ENCODE results near the gene CDK14. TPM values are rescaled to one million over a fixed set of nuclear protein-coding genes. Genes with fewer than 3 reads are reported as not detected.
A peak's percentile ranks its signal among the peaks of the same experiment; 100 is the strongest.

The CDK14 gene
- total RNA-seq, 4 donors from 2014 or later = 3.5 to 5.1 (median 3.9) TPM

DNA sequence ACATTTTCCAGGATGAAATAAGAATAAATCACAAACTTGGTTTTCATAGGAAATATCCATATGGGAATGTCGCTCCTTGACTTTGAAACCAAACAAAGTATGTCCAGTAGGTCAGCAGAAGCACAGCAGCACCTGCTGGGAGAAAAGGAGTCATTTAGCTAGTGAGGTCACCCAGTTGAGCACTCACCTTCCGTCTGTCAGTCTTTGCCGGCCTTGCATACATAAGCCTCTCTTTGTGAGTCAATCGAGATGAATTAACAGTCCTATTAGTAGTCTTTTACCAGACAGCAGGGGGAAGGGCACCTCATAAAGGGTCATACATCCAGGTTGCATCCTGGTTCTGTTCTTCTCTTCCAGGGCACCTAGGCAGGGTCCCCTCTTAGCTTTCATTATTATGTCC is 435.6 kb downstream of the CDK14 start:
- Histone ChIP-seq H3K4me1 (no peaks in the 10 kb centered on the region), H3K4me3 (no peak overlapping the region), H3K27ac (no peak overlapping the region), H3K9me3 (no peaks in the 10 kb centered on the region), H3K36me3 (no peaks in the 10 kb centered on the region), H3K27me3 (no peaks in the 10 kb centered on the region)
- no peak for TF ChIP-seq POLR2AphosphoS5 (IDR thresholded peaks at IDR 0.05)
- TF ChIP-seq EP300 (IDR thresholded peaks at IDR 0.05) = no peak
- TF ChIP-seq, protein P1, sequence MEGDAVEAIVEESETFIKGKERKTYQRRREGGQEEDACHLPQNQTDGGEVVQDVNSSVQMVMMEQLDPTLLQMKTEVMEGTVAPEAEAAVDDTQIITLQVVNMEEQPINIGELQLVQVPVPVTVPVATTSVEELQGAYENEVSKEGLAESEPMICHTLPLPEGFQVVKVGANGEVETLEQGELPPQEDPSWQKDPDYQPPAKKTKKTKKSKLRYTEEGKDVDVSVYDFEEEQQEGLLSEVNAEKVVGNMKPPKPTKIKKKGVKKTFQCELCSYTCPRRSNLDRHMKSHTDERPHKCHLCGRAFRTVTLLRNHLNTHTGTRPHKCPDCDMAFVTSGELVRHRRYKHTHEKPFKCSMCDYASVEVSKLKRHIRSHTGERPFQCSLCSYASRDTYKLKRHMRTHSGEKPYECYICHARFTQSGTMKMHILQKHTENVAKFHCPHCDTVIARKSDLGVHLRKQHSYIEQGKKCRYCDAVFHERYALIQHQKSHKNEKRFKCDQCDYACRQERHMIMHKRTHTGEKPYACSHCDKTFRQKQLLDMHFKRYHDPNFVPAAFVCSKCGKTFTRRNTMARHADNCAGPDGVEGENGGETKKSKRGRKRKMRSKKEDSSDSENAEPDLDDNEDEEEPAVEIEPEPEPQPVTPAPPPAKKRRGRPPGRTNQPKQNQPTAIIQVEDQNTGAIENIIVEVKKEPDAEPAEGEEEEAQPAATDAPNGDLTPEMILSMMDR (IDR thresholded peaks at IDR 0.05) = no peak
- TF ChIP-seq POLR2A (IDR thresholded peaks at IDR 0.05) = no peak
- DNase-seq (ENCODE audit: low spot score in 2 of 2) = no peak
- WGBS = 84% methylated on average over 4 of the region's 4 CpGs

DNA sequence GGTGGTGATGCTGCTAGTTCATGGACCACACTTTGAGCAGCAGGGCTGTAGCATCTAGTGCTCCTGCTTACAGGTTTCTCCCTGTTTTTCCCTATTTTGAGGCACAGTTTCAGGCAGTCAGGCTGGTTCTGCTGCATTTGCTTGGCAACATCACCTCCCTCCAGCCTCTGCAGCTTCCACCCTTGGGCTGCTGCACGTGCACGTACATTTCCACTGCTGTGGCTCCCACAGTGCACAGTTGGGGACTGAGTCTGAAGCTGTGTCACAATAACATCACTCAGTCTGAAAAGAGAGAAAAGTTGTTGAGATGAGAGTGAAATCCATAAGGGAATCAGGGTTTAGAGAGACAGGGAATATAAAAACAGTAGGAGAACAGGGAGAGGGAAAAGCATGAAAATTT is 437.5 kb downstream of the CDK14 start:
- H3K27ac ChIP-seq = no peak overlapping the region
- no peaks in the 10 kb centered on the region for H3K9me3 ChIP-seq
- H3K4me3 ChIP-seq = no peak overlapping the region
- TF ChIP-seq POLR2A (IDR thresholded peaks at IDR 0.05) = no peak
- TF ChIP-seq, protein P1 (IDR thresholded peaks at IDR 0.05) = no peak
- H3K4me1 ChIP-seq = no peaks in the 10 kb centered on the region
- H3K27me3 ChIP-seq = no peaks in the 10 kb centered on the region
- WGBS = 11% methylated on average over 2 of the region's 2 CpGs
- no peaks in the 10 kb centered on the region for H3K36me3 ChIP-seq
- DNase-seq (ENCODE audit: low spot score in 2 of 2) = no peak

DNA sequence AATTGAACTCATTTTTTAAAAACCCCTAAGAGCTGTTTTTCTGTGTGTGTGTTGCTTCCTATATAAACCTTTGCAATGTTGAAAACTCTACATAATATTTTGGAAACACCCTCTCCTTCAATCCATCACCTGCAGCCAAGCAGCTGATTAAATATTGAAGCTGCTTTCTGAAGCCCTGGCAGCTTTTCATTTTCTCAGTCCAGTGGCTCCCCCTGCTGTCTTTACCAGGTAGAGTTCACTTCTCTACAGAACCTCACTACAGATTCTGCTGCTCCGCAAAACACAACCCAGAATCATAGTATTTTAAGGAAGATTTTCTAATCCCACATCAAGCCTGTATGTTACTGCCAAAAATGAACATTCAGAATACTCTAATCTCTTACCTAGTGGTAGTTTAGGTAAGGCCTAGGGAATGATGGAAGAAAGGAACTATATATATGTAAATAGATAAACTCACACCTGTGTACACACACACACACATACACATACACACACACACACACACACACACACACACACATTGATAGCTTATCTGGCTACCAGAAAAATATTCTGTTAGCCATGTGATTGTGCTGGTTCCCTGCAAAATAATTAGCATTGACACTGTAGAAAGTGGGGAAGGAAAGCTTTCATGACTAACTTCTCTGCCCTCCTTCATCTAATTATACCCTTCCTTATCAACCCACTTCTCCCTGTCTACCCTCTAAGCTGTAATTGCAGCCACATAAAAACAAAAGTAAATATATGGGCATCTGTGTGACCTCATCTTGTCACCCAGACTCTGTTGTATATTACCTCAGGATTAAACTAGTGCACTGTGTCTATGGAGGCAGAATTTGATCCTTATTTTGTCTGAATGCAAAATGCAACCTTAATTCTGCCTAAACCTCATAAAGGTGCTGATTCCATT is 438.6 kb downstream of the CDK14 start:
- H3K27me3 ChIP-seq = no peaks in the 10 kb centered on the region
- no peak for TF ChIP-seq POLR2A (IDR thresholded peaks at IDR 0.05)
- TF ChIP-seq, protein P1 (IDR thresholded peaks at IDR 0.05) = peak; percentile 6 to 24
- DNase-seq (ENCODE audit: low spot score in 2 of 2) = no peak
- 56% methylated on average over 1 of the region's 1 CpG for WGBS
- no peaks in the 10 kb centered on the region for H3K9me3 ChIP-seq
- no peaks in the 10 kb centered on the region for H3K36me3 ChIP-seq
- H3K4me1 ChIP-seq = no peaks in the 10 kb centered on the region
- no peak overlapping the region for H3K4me3 ChIP-seq
- H3K27ac ChIP-seq = no peak overlapping the region

DNA sequence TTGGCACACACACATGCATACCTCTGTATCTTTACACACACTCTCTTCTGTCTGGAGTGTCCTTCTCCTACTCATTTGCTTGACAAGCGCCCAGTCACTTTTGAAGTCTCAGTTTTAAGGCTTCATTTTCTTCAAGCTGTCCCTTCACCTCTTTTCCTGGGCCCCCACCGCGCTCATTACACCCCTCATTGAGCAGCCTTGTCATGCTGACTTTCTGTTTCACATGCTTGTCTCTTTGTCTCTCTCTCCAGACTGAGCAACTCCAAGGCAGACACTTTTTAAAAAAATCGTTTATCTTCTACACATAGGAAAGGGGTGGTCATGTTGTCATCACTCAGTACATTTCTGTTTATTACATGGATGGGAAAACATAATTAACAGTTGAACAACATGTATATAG is 442.9 kb downstream of the CDK14 start:
- Histone ChIP-seq H3K4me1 (no peaks in the 10 kb centered on the region), H3K27me3 (no peaks in the 10 kb centered on the region), H3K36me3 (no peaks in the 10 kb centered on the region), H3K27ac (no peak overlapping the region), H3K9me3 (no peaks in the 10 kb centered on the region), H3K4me3 (no peak overlapping the region)
- DNase-seq (ENCODE audit: low spot score in 2 of 2) = no peak
- TF ChIP-seq, protein P1 (IDR thresholded peaks at IDR 0.05) = no peak
- TF ChIP-seq EP300 (IDR thresholded peaks at IDR 0.05) (no peak), POLR2A (IDR thresholded peaks at IDR 0.05) (no peak), POLR2AphosphoS5 (IDR thresholded peaks at IDR 0.05) (no peak)
- 90% methylated on average over 4 of the region's 4 CpGs for WGBS

DNA sequence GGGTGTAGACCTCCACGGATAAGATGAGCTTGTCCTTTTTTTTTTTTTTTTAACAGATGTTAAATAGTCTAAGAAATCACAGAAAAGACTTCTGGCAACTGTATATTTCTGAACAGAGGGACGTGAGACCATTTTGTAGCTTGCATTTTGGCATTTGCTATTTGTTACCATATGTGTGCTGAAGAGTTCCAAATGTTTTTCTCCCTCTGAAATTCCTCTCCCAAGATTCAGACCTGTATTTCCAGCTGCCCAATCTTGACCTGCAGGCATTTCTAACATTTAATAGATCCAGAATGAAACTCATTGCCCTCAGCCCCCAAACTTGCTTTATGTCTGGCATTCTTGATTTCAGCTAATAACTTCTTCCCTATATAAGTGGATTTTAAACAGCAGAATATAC is 445.0 kb downstream of the CDK14 start:
- peaks cover 2% of the 10 kb centered on the region for H3K4me1 ChIP-seq
- H3K27me3 ChIP-seq = no peaks in the 10 kb centered on the region
- no peak overlapping the region for H3K4me3 ChIP-seq
- no peaks in the 10 kb centered on the region for H3K9me3 ChIP-seq
- H3K27ac ChIP-seq = no peak overlapping the region
- H3K36me3 ChIP-seq = no peaks in the 10 kb centered on the region
- DNase-seq (ENCODE audit: low spot score in 2 of 2) = no peak
- TF ChIP-seq EP300 (IDR thresholded peaks at IDR 0.05) = no peak
- TF ChIP-seq POLR2AphosphoS5 (IDR thresholded peaks at IDR 0.05) = no peak
- no peak for TF ChIP-seq POLR2A (IDR thresholded peaks at IDR 0.05)
- TF ChIP-seq, protein P1 (IDR thresholded peaks at IDR 0.05) = no peak
- WGBS = 41% methylated on average over 2 of the region's 2 CpGs
